Heart right ventricle (tissue), 16 donors: Measurements from ENCODE around the gene NRDE2. TPM values are rescaled to one million over a fixed set of nuclear protein-coding genes. Genes with fewer than 3 reads are reported as not detected.

Experiments used
- ATAC-seq, 8 donors: fragments of 200-7000 bp; cut with Tn5 transposase; one replicate each; pipeline ENCODE4 v1.9.1; 2020; ENCODE audit warnings: mild to moderate bottlenecking in 8 of 8, moderate library complexity in 8 of 8, moderate number of reproducible peaks in 1 of 8
- DNase-seq, 2 donors: peaks; one replicate each; pipeline ENCODE4 v3.0.0-alpha.2; 2020
- H3K27ac ChIP-seq, 10 donors: fragments of 200-600 bp; sonication (generic) in 2 of 10; one replicate each; pipeline versions ENCODE4 v1.5.0 to v1.8.0; 2020 to 2022; ENCODE audit warnings: mild to moderate bottlenecking in 3 of 10
- H3K27me3 ChIP-seq, 7 donors: fragments of 200-600 bp; one replicate each; pipeline ENCODE4 v1.8.0; 2021 to 2022; ENCODE audit warnings: mild to moderate bottlenecking in 2 of 7
- H3K36me3 ChIP-seq, 9 donors: fragments of 200-600 bp; sonication (generic) in 1 of 9; one replicate each; pipeline versions ENCODE4 v1.5.0 to v1.8.0; 2020 to 2022; ENCODE audit warnings: mild to moderate bottlenecking in 2 of 9
- H3K4me1 ChIP-seq, 9 donors: fragments of 200-600 bp; sonication (generic) in 1 of 9; one replicate each; pipeline versions ENCODE4 v1.5.0 to v1.8.0; 2020 to 2022; ENCODE audit warnings: mild to moderate bottlenecking in 4 of 9
- H3K4me3 ChIP-seq, 10 donors: fragments of 200-600 bp; sonication (generic) in 2 of 10; one replicate each; pipeline versions ENCODE4 v1.5.0 to v1.8.0; 2020 to 2022; ENCODE audit warnings: mild to moderate bottlenecking in 7 of 10, moderate library complexity in 2 of 10
- H3K9me3 ChIP-seq, 11 donors: fragments of 200-600 bp in 10 of 11; sonication (generic) in 2 of 11; one replicate each; pipeline versions ENCODE4 v1.5.0 to v1.8.0; 2013 to 2022; ENCODE audit warnings: mild to moderate bottlenecking in 2 of 11, control low read depth in 1 of 11, moderate library complexity in 1 of 11
- WGBS, 2 donors: extraction: QIAGEN DNeasy Blood & Tissue Kit; methylation state at CpG; one replicate each; pipeline ENCODE4 v1.1.7; 2013; ENCODE audit warnings: inconsistent platforms in 1 of 2; 5-methylcytosine and 5-hydroxymethylcytosine counted together
- intact Hi-C, 10 donors: fragments of 100-400 bp; cut with DNase I; formaldehyde crosslinking; loops; one replicate each; pipeline versions ENCODE4 v1.11.1 to v1.14.2; 2022
- polyA plus RNA-seq, 2 donors: library from polyadenylated mRNA; stranded (reverse); fragments of 200-250 nt; gene quantifications; one replicate each; pipeline ENCODE4 v1.2.3, GENCODE V29; 2013
- total RNA-seq, 10 donors: library from RNA; stranded (reverse); fragmentation: NEBNext Ultra II Directional in 3 of 10; extraction: Animal tissue kit (Norgen Biotek cat#: 25700) in 3 of 10; gene quantifications; one replicate each; pipeline versions ENCODE4 v1.2.1 to v1.2.4, GENCODE V29; 2021 to 2023
- TF ChIP-seq, protein P1 (sequence below), 9 donors: fragments of 200-600 bp; sonication (generic) in 2 of 9; IDR thresholded peaks; one replicate each; pipeline versions ENCODE4 v1.5.0 to v1.8.0; 2021 to 2022; ENCODE audit warnings: antibody characterized with exemption in 9 of 9, mild to moderate bottlenecking in 5 of 9, moderate library complexity in 1 of 9
- donor health status: Arrhythmogenic right ventricular cardiomyopathy.
- donor health status: ischemic (EF 13 %, LVEDD 7.1; RV severe dilation, severe dysfunction).
- donor health status: healthy with polysubstance abuse.
- donor health status: DM: no; HTN: yes; CAD: no.
- donor health status: DM: no; HTN: no; CAD: no.
- donor health status: ischemic (EF 25% LVEDD 6.9; RV normal size, moderate dysfunction).
- donor health status: ischemic (EF 25% LVEDD 5.7; RV mildly dilated, moderate dysfunction).
- donor health status: healthy.
- donor health status: DM: yes; HTN: yes; CAD: no.
- donor health status: Ischemic cardiomyopathy.
- donor health status: ischemic (EF 35%, LVEDD 5.7; RV mildly dilated, moderate dysfunction).
- donor health status: nonischemic (EF 11% LVEDD 7.7; RV severe dilation, severe dysfunction).
- donor health status: DM: yes; HTN: yes; CAD: no.
- donor health status: PGD.
- donor health status: ischemic (EF 29% LVEDD 5.4; RV normal size, mild dysfunction).
- donor health status: nonischemic (EF 23%, LVEDD 6.1; RV moderate dilation, normal function).

Gene NRDE2
- total and polyA plus RNA-seq, 12 donors: 4.3 to 16.7 (median 13.5) TPM

DNA sequence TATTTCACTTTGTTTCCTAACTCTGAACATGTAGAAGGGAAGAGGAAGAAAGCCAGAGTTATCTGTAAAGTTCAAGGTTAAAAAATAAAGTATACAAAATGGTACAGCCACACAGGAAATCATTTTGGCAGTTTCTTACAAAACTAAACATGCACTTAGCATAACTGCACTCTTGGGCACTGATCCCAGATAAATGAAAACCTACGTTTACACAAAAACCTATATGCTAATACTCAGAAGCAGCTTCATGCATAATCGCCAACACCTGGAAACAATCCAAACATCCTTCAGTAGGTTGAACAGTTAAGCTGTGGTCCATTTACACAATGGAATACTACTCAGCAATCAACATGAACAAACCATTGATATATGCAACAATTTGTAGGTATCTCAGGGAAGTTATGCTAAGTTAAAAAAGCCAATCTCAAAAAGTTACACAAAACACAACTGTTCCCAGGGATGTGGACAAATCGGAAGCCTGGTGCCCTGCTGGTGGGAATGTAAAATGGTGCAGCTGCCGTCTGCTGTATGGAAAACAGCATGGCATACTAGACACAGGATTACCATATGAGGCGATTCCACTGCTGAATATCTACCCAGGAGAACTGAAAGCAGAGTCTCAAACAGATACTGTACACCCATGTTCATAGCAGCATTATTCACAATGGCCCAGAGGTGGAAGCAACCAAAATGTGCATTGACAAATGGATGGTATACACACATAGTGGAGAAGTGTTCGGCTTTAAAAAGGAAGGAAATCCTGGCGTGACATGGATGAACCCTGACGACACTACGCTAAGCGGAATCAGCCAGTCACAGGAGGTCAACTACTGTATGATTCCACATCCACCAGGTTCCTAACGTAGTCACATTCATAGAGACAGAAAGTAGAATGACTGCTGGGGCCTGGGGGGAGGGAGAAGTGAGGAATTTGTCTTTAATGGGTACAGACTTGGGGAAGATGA lies 37.7 kb downstream of the NRDE2 start:
- TF ChIP-seq, protein P1, sequence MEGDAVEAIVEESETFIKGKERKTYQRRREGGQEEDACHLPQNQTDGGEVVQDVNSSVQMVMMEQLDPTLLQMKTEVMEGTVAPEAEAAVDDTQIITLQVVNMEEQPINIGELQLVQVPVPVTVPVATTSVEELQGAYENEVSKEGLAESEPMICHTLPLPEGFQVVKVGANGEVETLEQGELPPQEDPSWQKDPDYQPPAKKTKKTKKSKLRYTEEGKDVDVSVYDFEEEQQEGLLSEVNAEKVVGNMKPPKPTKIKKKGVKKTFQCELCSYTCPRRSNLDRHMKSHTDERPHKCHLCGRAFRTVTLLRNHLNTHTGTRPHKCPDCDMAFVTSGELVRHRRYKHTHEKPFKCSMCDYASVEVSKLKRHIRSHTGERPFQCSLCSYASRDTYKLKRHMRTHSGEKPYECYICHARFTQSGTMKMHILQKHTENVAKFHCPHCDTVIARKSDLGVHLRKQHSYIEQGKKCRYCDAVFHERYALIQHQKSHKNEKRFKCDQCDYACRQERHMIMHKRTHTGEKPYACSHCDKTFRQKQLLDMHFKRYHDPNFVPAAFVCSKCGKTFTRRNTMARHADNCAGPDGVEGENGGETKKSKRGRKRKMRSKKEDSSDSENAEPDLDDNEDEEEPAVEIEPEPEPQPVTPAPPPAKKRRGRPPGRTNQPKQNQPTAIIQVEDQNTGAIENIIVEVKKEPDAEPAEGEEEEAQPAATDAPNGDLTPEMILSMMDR (IDR thresholded peaks at IDR 0.05): no peak
- no peaks in the 10 kb centered on the region for H3K9me3 ChIP-seq
- H3K4me3 ChIP-seq: no peak overlapping the region
- WGBS, 2 donors: 90 to 91% methylated on average over 11 of the region's 11 CpGs
- H3K27ac ChIP-seq: peak overlapping the region in 1 of 10 donors; percentile 44
- H3K36me3 ChIP-seq: peaks cover 0 to 100% (median 42%) of the 10 kb centered on the region in 9 donors
- ATAC-seq (no peak), DNase-seq (no peak)
- intact Hi-C loops: loop anchor here in 1 of 10 donors (10.0 kb wide), 1 partner anchor 531 kb away; no protein-coding TSS in a partner anchor
- peaks cover 0 to 50% (median 8%) of the 10 kb centered on the region in 9 donors for H3K4me1 ChIP-seq
- no peaks in the 10 kb centered on the region for H3K27me3 ChIP-seq

- no peaks in the 10 kb centered on the region for H3K27me3 ChIP-seq
- ATAC-seq (no peak), DNase-seq (no peak)
- 84 to 93% methylated on average over 7 of the region's 7 CpGs for WGBS, 2 donors
- TF ChIP-seq, protein P1 (IDR thresholded peaks at IDR 0.05): no peak
- intact Hi-C loops: loop anchor here in 1 of 10 donors (10.0 kb wide), 1 partner anchor 533 kb away; no protein-coding TSS in a partner anchor
- no peak overlapping the region for H3K27ac ChIP-seq
- peaks cover 0 to 98% (median 50%) of the 10 kb centered on the region in 9 donors for H3K36me3 ChIP-seq
- no peaks in the 10 kb centered on the region for H3K9me3 ChIP-seq
- H3K4me3 ChIP-seq: no peak overlapping the region
- H3K4me1 ChIP-seq: peaks cover 0 to 43% (median 20%) of the 10 kb centered on the region in 9 donors
Observed at GRCh38 chr14:90291699-90292098, 40.0 kb downstream of the NRDE2 start.

DNA sequence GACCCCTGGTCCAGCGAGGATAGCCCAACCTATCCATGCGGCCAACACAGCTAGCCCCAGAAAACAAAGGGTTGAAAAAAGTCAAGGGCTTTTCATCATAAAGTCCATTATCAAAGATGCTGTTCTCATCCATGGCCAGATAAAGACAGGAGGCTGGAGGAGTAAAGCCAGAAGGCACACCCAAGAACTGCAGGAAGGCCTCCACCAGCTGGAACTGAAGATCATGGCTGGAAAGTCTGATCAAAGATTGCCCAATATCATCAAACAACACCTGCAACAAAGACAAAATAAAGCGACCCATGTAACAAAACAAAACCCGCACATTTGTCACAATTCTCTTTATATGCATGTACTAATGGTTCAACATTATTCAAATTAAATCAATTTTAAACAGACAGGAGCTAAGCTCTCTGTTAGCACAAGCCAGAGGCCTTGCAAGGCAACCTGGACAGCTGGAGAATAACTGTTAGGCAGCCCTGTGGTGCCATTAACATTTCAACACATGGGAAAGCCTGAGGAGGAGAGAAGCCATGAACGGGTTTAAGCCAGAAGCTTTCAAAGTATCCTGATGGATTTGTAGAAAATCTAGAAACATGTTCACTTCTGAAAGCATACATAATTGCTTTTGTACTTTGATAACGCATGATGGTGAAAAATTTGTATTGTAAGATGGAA lies 41.3 kb downstream of the NRDE2 start:
- Histone ChIP-seq H3K9me3 (no peaks in the 10 kb centered on the region), H3K4me3 (no peak overlapping the region), H3K4me1 (peaks cover 0 to 32% (median 20%) of the 10 kb centered on the region in 9 donors), H3K27me3 (no peaks in the 10 kb centered on the region), H3K27ac (no peak overlapping the region), H3K36me3 (peaks cover 0 to 98% (median 56%) of the 10 kb centered on the region in 9 donors)
- TF ChIP-seq, protein P1 (IDR thresholded peaks at IDR 0.05): no peak
- ATAC-seq (no peak), DNase-seq (no peak)
- 87 to 89% methylated on average over 6 of the region's 6 CpGs for WGBS, 2 donors
- intact Hi-C loops: loop anchor here in 1 of 10 donors (10.0 kb wide), 1 partner anchor 534 kb away; no protein-coding TSS in a partner anchor
